Measurements from ENCODE around the gene VARS1. TPM values are rescaled to one million over a fixed set of nuclear protein-coding genes. Genes with fewer than 3 reads are reported as not detected.

The VARS1 gene
- total and polyA plus RNA-seq, 2 experiments from 2014 or later, result 71.2 to 137 TPM

DNA sequence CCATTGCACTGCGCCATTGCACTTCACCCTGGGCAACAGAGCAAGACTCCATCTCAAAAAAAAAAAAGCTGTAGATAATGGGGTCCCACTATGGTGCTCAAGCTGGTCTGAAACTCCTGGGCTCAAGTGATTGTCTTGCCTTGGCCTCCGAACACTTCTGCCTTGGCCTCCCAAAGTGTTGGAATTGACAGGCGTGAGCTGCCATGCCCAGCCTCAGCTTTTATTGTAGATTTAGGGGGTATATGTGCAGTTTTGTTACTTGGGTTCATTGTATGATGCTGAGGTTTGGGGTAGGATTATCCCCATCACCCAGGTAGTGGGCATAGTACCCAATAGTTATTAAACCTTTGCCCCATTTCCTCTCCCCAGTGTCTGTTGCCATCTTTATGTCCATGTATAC is 43.4 kb upstream of the VARS1 start (continued):
- TF ChIP-seq, protein P1, sequence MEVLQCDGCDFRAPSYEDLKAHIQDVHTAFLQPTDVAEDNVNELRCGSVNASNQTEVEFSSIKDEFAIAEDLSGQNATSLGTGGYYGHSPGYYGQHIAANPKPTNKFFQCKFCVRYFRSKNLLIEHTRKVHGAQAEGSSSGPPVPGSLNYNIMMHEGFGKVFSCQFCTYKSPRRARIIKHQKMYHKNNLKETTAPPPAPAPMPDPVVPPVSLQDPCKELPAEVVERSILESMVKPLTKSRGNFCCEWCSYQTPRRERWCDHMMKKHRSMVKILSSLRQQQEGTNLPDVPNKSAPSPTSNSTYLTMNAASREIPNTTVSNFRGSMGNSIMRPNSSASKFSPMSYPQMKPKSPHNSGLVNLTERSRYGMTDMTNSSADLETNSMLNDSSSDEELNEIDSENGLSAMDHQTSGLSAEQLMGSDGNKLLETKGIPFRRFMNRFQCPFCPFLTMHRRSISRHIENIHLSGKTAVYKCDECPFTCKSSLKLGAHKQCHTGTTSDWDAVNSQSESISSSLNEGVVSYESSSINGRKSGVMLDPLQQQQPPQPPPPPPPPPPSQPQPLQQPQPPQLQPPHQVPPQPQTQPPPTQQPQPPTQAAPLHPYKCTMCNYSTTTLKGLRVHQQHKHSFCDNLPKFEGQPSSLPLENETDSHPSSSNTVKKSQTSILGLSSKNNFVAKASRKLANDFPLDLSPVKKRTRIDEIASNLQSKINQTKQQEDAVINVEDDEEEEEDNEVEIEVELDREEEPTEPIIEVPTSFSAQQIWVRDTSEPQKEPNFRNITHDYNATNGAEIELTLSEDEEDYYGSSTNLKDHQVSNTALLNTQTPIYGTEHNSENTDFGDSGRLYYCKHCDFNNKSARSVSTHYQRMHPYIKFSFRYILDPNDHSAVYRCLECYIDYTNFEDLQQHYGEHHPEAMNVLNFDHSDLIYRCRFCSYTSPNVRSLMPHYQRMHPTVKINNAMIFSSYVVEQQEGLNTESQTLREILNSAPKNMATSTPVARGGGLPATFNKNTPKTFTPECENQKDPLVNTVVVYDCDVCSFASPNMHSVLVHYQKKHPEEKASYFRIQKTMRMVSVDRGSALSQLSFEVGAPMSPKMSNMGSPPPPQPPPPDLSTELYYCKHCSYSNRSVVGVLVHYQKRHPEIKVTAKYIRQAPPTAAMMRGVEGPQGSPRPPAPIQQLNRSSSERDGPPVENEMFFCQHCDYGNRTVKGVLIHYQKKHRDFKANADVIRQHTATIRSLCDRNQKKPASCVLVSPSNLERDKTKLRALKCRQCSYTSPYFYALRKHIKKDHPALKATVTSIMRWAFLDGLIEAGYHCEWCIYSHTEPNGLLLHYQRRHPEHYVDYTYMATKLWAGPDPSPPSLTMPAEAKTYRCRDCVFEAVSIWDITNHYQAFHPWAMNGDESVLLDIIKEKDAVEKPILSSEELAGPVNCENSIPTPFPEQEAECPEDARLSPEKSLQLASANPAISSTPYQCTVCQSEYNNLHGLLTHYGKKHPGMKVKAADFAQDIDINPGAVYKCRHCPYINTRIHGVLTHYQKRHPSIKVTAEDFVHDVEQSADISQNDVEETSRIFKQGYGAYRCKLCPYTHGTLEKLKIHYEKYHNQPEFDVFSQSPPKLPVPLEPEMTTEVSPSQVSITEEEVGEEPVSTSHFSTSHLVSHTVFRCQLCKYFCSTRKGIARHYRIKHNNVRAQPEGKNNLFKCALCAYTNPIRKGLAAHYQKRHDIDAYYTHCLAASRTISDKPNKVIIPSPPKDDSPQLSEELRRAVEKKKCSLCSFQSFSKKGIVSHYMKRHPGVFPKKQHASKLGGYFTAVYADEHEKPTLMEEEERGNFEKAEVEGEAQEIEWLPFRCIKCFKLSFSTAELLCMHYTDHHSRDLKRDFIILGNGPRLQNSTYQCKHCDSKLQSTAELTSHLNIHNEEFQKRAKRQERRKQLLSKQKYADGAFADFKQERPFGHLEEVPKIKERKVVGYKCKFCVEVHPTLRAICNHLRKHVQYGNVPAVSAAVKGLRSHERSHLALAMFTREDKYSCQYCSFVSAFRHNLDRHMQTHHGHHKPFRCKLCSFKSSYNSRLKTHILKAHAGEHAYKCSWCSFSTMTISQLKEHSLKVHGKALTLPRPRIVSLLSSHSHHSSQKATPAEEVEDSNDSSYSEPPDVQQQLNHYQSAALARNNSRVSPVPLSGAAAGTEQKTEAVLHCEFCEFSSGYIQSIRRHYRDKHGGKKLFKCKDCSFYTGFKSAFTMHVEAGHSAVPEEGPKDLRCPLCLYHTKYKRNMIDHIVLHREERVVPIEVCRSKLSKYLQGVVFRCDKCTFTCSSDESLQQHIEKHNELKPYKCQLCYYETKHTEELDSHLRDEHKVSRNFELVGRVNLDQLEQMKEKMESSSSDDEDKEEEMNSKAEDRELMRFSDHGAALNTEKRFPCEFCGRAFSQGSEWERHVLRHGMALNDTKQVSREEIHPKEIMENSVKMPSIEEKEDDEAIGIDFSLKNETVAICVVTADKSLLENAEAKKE (CRISPR knock-in tag; IDR thresholded peaks at IDR 0.05), result no peak
- TF ChIP-seq ZNF114 (CRISPR knock-in tag; IDR thresholded peaks at IDR 0.05) (no peak), ZNF331 (CRISPR knock-in tag; IDR thresholded peaks at IDR 0.05; ENCODE audit: low read depth) (no peak), JUNB (IDR thresholded peaks at IDR 0.05; ENCODE audit: unreplicated experiment) (no peak), NANOG (IDR thresholded peaks at IDR 0.05; ENCODE audit: borderline replicate concordance) (no peak), POLR2AphosphoS5 (IDR thresholded peaks at IDR 0.05; ENCODE audit: low read depth) (no peak)
- TF ChIP-seq, protein P2, sequence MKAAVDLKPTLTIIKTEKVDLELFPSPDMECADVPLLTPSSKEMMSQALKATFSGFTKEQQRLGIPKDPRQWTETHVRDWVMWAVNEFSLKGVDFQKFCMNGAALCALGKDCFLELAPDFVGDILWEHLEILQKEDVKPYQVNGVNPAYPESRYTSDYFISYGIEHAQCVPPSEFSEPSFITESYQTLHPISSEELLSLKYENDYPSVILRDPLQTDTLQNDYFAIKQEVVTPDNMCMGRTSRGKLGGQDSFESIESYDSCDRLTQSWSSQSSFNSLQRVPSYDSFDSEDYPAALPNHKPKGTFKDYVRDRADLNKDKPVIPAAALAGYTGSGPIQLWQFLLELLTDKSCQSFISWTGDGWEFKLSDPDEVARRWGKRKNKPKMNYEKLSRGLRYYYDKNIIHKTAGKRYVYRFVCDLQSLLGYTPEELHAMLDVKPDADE (IDR thresholded peaks at IDR 0.05), result no peak
- TF ChIP-seq, protein P3, sequence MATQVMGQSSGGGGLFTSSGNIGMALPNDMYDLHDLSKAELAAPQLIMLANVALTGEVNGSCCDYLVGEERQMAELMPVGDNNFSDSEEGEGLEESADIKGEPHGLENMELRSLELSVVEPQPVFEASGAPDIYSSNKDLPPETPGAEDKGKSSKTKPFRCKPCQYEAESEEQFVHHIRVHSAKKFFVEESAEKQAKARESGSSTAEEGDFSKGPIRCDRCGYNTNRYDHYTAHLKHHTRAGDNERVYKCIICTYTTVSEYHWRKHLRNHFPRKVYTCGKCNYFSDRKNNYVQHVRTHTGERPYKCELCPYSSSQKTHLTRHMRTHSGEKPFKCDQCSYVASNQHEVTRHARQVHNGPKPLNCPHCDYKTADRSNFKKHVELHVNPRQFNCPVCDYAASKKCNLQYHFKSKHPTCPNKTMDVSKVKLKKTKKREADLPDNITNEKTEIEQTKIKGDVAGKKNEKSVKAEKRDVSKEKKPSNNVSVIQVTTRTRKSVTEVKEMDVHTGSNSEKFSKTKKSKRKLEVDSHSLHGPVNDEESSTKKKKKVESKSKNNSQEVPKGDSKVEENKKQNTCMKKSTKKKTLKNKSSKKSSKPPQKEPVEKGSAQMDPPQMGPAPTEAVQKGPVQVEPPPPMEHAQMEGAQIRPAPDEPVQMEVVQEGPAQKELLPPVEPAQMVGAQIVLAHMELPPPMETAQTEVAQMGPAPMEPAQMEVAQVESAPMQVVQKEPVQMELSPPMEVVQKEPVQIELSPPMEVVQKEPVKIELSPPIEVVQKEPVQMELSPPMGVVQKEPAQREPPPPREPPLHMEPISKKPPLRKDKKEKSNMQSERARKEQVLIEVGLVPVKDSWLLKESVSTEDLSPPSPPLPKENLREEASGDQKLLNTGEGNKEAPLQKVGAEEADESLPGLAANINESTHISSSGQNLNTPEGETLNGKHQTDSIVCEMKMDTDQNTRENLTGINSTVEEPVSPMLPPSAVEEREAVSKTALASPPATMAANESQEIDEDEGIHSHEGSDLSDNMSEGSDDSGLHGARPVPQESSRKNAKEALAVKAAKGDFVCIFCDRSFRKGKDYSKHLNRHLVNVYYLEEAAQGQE (IDR thresholded peaks at IDR 0.05; ENCODE audit: unreplicated experiment), result no peak

All from GM23338 (cell line).